DMS 273 treated with DMSO at 0.1 percent for 48 hours (cell line): ENCODE measurements around the gene USP16.

ENCODE experiments used
- DNase-seq: peaks from one replicate; lab custom pipeline; 2025; lab: John Stamatoyannopoulos, UW

The USP16 gene

GRCh38 chr21:29084372-29084771 is 59.9 kb downstream of the USP16 start:
- no peak for DNase-seq

- DNase-seq: no peak
These were observed 60.8 kb downstream of the USP16 start for GRCh38 chr21:29085106-29085752.

GRCh38 chr21:29091033-29091432 is 66.6 kb downstream of the USP16 start:
- DNase-seq: no peak

GRCh38 chr21:29092102-29092959 is 67.9 kb downstream of the USP16 start:
- DNase-seq: no peak

GRCh38 chr21:29096218-29097015 is 71.9 kb downstream of the USP16 start:
- DNase-seq: no peak

- DNase-seq: no peak
These were observed 73.7 kb downstream of the USP16 start for GRCh38 chr21:29098156-29098555.

GRCh38 chr21:29102791-29103257 is 78.4 kb downstream of the USP16 start:
- no peak for DNase-seq
